GM19467 (cell line): Measurements from ENCODE around the gene ADAMTS2.
"Not testable (repeated sequence)": the region's sequence is repeated elsewhere in the genome, so short reads cannot be mapped to it uniquely, and the experiment has no call there.

Source experiments
- ATAC-seq: cut with Tn5 transposase; IDR thresholded peaks from one replicate; pipeline ENCODE4 v1.9.1; 2021; ENCODE audit warnings: mild to moderate bottlenecking, moderate library complexity; ENCODE audit not compliant: unreplicated experiment

Gene ADAMTS2

GRCh38 chr5:179298181-179298993 is 46.9 kb downstream of the ADAMTS2 start:
- ATAC-seq: no peak

GRCh38 chr5:179297486-179298180 is 47.6 kb downstream of the ADAMTS2 start:
- ATAC-seq: no peak

GRCh38 chr5:179297026-179297425 is 48.2 kb downstream of the ADAMTS2 start:
- no peak for ATAC-seq

- no peak for ATAC-seq
Observed at GRCh38 chr5:179296150-179296821, 49.0 kb downstream of the ADAMTS2 start.

GRCh38 chr5:179295778-179296149 is 49.5 kb downstream of the ADAMTS2 start:
- no peak for ATAC-seq

- ATAC-seq: no peak
Observed at GRCh38 chr5:179294891-179295777, 50.1 kb downstream of the ADAMTS2 start.

- ATAC-seq: no peak
Observed at GRCh38 chr5:179294131-179294780, 51.0 kb downstream of the ADAMTS2 start.

- ATAC-seq: no peak
Observed at GRCh38 chr5:179292681-179293635, 52.3 kb downstream of the ADAMTS2 start.

- ATAC-seq: no peak
Observed at GRCh38 chr5:179292202-179292601, 53.1 kb downstream of the ADAMTS2 start.

GRCh38 chr5:179290681-179291540 is 54.4 kb downstream of the ADAMTS2 start:
- no peak for ATAC-seq

- ATAC-seq: no peak
Observed at GRCh38 chr5:179289756-179290385, 55.4 kb downstream of the ADAMTS2 start.

GRCh38 chr5:179288809-179289185 is 56.5 kb downstream of the ADAMTS2 start:
- no peak for ATAC-seq

GRCh38 chr5:179288101-179288808 is 57.0 kb downstream of the ADAMTS2 start:
- ATAC-seq: no peak

- ATAC-seq: no peak
Observed at GRCh38 chr5:179287631-179288030, 57.6 kb downstream of the ADAMTS2 start.

GRCh38 chr5:179287071-179287470 is 58.2 kb downstream of the ADAMTS2 start:
- no peak for ATAC-seq

GRCh38 chr5:179285776-179286162 is 59.5 kb downstream of the ADAMTS2 start:
- not testable (repeated sequence) for ATAC-seq
